ENCODE data around the gene SORBS2.

Gene SORBS2

DNA sequence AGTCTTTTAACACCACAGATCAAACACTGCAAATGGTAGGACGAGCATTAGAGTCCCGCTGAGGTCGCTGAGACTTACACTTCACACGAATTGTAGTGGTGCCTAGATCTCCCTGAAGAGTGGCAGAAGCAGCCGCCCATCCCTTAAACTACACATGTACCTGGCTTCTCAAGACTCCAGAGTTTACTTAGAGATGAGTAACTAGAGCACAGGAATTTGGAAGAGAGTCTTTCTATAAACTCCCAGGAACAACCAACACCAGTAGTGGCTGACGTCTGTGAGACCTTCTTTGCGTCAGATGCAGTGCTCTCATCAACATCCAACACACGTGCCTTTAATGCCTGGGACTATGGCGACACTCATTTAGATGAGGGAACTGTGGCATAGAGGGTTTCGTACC, 12.6 kb downstream of the SORBS2 start:
- no peak for DNase-seq

DNA sequence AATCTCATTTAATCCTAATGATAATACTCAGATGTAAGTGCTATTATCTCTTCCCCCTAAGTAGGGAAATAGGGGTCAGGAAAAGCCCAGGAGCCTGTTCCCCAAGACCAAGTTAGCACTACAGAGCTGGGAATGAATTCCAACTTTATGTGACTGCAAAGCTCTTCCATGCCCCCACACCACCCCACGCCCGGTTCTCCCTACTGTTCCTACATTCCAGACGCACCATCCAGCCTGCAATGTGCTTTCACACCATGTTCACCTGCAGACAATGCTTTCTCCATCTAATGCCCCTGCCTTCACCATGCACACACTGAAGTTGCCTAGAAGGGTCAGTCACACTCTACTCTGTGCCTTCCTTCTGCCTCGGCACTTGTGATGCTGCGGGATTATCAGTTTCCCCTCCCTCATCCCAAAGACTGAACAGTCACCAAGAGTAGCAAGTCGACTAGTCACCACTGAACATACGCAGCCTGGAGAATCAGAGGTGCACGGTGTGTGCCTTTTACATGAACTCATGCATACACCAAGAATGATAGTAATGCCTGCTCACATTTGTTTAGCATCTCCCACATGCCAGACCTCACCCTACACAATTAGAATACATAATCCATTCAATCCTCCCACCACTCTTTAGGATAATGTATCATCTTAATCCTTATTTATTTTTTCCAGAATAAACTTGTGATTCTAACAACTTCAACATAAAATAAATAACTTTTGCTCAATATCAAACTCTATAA, 14.2 kb downstream of the SORBS2 start:
- DNase-seq = no peak

DNA sequence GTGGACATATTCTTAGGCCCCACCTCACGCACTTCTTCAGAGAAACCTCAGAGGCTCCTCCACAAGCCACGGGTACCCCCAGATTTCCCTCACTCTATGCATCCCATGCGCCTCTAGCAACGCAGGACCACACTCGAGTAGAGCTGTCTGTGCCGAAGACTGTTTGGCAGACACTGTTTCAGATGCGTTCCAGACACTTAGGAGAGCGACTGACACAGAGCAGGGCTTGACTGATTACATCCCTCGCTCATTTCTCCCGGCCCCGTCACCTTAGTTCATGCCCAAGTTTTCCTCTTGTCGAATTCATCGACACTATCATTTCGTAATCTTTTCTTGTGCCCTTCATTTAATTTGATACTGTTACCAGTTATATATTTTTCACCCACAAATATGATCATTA, 15.0 kb downstream of the SORBS2 start:
- DNase-seq = no peak

DNA sequence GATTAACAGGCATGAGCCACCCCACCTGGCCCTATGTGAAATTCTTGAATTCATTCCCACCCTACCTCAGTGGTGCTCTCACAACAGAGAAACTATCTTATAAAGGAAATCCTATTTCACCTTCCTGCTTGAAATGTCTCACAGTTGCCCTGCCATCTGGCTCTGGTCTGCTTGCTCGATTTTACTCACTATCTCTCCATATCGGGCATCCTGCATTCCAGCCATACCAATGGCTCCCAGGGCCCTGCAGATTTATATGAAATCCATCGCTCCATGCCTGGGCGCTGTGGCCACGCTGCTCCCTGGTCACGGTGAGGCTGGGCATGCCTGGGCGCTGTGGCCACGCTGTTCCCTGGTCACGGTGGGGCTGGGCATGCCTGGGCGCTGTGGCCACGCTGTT, 15.8 kb downstream of the SORBS2 start:
- DNase-seq = no peak

DNA sequence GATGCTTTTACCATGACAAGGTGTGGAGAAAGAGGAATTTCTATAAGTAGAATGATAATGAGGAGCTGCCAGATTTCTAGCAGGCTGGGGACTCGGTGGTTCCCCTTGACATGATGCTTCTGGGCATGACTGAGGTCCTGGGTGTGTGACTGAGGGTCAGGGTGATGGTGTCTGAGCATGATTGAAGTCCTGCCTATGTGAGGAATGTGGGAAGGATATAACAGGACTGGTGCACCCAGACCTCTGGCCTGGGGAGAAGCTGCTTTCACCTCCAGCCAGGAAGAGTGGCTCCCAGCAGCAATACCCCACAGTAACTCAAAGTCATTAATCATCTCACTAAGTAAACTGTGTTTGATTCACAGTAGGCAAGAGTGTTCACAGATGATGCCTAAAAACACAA, 17.4 kb downstream of the SORBS2 start:
- no peak for DNase-seq

DNA sequence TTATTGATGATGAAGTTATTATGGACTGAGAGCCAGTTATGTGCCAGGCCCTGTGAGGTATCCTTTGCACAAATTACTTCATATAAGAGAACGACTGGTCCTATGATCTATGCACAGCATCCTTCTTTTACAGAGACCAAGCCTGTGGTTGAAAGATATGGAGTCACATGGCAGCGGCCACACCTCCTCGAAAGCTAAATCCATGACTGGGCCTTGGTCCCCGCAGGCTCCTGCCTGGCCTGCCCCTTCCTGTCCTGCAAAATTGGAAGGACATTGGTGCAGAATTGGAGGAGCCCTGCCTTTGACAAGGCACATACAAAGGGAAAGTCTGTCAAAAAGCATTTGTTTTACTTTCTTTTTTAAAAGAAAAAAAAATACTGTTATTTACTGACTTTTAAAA, 18.3 kb downstream of the SORBS2 start:
- no peak for DNase-seq

DNA sequence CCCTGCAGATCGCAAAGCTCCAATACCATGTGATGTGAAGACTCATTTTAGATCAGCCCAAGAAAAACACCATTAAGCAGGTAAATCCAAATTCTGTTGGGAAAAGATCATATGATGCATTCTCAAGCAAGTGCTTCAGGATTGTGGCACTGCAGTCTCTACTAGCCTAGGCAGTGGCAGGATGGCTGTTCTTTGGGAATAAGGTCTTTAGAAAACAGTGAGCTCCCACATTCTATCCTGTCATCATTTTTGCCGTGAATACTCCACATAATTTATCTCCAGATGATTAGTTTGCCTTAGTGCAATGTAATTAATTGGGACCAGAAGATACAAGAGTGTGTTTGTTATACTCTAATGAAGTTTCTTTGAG, 18.9 kb downstream of the SORBS2 start:
- no peak for DNase-seq

DNA sequence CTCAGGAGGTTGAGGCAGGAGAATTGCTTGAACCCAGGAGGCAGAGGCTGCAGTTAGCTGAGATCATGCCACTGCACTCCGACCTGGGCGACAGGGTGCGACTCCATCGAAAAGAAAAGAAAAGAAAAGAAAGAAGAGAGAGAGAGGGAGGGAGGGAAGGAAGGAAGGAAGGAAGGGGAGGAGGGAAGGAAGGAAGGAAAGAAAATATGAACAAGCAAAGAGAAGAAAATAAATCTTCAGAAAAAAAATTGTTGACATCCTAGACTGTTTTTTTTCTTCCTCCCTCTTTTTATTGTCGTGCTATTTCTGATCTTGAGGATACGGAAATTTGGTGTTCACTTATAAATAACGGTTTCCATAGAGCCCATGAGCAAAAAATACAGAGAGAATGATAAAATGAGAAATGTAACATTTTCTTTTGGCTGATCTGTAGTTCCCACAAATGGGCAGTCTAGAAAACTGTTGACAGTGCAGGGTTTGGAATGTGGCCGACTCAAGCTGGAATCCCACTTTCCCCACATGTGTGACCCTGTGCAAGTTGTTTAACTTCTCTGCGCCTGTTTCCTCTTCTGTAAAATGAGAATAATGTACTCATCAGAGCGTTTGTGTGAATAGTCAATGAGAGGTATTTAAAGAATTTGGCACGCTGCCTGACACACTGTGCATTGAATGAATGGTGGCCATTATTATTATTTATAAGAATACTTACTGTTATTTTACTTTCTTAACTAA, 19.4 kb downstream of the SORBS2 start:
- DNase-seq = no peak

DNA sequence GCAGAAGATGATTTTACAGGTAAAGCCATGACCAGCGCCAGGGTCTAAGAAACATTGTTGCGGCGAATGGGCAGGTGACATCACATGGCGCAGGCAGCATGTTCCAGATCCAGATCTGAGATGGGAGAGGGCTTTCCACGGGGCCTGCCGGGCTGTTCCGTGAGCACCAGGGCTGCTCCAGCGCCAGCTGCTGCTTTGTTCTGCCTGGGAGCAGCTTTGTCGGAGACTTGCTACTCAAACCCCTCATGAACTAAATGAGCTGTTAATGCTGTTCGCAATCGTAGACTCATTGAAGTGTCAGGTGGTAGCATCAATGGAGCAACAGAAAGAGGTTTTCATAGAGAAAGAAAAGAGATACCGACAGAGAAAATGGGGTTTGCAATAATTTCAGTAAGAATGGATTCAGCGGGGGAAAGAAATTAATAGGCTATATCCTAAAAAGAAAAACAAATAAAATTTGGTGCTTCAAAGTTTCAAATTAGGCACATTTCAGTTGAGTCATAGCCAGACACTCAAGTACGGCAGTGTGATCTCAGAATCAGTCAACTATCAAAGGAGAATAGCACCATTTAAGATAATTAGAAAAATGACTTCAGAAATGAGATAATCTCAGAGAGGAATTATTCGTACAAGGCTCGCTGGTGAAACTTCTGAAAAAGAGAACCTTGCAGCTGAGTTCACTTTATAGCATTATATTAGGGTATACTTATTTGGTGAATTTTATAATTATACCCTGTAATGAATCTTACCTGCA, 23.9 kb downstream of the SORBS2 start:
- peak; percentile 47 for DNase-seq

DNA sequence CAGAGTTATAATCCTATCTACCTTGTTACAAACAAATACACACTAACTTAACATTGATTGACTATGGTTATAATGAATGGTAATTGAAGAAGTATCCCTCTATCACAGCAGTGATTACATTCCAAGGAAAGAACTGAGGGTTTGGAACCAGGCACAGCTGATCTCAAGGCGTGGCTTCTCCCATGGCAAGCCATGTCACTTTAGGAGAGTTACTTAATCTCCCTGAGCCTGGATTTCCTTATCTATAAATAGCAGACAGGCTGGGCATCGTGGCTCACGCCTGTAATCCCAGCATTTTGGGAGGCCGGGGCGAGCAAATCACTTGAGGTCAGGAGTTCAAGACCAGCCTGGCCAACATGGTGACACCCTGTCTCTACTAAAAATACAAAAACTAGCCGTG, 25.6 kb downstream of the SORBS2 start:
- DNase-seq = no peak

DNA sequence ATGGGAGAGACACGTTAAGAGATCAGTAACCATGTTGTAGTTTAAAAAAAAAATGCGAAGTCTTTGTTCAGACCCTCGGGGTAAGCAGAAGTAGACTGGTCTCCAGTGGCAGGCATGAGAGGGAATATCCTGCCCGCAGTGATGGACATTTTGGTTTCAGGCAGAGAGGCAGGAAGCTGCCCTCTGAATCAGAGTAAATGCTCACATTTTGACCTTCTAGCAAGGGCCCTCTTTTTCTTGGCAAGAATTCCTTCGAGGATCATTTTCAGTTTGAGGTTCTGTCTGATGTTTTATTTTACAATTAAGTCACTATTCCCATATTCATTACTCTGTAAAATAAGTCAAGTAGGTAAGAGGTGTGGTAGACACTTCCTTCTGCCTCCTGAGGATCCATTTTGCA, 28.4 kb downstream of the SORBS2 start:
- DNase-seq = no peak

DNA sequence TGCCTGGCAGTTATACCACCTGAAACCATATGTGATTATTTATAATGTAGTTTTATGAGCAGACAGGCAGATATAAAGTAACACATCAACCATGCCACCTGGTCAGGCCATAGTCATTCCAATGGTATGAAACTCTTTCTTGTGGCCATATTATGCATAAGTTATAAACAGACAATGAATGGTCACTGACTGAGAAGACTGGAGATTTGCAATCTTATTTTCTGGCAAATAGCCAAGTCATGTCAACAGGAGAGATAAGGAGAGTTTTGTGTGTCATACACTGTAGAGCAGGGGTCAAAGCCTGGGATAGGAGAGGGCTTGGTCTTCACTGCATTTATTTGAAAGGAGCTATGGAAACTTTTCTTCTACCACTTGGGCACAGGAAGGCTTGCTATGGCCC, 29.5 kb downstream of the SORBS2 start:
- DNase-seq = no peak

DNA sequence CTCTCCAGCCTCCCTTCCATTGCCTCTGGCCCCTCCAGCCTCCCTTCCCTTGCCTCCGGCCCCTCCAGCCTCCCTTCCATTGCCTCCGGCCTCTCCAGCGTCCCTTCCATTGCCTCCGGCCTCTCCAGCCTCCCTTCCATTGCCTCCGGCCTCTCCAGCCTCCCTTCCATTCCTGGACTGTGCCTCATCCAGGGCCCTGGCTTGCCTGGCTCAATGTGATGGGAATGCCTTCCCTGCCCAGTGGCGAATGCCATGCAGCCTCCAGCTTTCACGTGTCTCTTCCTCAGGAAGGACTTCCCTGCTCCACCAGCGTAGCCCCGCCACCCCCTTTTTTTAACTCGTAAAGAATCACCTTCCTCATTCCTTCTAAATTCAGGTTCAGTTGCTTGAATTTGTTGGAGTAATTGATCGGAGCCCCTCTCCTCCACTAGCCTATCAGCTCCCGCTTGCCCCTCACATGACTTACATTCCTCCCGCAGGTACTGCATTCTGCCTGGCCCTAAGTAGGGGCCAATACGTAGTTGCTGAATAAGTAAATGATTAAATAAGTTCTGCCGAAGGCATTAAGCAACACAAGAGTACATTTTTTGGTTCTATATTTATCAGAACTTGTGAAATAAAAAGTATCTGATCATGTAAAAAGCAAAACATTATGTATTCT, 30.3 kb downstream of the SORBS2 start:
- no peak for DNase-seq

DNA sequence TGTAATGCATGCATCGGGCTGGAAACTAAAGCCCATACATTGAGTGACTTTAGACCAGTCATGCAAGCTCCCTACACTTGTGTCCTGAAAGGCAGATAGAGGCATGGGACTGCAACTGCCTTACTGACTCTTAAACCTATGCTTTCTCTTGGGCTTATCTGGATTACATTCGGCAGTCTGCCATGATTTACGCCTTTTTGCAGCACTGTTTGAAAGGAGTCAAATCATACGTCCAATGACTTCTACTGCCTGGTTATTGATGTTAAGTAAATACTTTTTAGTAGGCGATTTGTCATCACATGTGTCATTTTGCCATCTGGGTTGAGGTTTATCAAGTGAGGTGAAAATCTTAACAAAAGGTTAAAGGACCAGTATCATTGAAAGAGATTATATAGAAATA, 31.5 kb downstream of the SORBS2 start:
- DNase-seq = no peak

DNA sequence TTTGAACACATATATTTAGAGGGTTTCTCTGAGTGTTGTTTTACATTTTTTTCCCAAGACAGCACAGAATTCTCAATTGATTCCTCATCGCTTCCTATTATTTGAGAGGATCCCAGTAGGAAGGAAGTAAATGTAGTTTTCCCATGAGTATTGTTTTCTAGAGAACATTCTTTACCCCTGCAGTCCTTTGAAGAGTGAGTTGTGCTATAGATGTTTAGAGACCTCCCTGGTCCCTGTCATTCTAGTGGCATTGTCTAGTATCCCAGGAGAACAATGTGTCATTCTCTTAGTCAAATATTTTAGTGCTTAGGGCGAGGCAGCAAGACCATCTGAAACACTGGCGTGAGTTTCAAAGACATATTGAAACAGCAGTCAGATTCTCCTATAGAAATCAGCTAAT, 32.5 kb downstream of the SORBS2 start:
- no peak for DNase-seq

DNA sequence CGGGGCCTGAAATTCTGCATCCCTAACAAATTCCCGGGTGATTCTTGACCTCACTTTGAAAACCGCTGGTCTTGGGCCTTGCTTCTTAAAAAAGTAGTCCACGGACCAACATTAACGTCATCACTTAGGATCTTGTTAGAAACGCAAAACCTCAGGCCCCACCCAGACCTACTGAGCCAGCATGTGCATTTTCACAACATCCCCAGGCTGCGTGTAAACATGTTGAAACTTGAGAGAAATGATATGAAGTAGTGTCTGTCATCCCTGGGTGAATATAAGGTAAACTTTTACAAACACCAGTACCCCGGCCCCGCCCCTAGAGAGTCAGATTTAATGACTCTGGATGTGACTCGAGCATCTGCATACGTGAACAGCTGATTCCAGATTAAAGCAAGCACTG, 33.7 kb downstream of the SORBS2 start:
- DNase-seq = no peak

DNA sequence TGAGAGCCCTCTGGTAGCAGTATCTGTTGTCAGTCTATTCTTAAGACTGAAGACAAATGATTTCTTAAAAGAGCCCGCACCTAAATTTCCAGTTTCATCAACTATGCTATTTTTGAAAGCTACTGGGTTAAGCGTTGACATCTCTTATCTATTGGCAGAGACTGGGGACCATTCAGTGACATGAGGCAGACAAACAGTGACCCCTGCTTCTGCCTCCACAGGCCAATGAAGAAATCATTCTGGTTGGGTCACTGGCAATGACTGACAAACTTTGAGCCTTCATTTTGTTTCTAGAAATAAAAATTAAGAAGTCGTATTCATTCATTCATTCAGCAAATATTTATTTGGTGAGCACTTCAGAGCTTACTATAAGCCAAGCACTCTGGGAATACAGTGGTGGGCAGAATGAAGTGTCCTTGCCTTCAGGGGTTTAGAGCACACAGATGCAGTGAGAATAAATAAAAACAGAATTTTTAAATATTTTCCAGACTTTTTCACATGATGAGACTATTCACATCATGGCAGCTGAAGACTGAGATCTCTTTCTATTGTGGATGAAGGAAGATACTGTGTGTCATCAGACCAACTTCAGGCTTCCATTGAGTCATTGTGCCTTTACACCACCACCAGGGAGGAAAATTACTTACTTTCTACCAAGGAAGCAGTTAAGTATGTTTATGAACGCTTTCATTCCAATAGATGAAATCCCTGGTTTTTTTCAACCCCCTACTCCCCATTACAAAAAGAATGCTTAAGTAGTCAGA, 36.0 kb downstream of the SORBS2 start:
- no peak for DNase-seq

DNA sequence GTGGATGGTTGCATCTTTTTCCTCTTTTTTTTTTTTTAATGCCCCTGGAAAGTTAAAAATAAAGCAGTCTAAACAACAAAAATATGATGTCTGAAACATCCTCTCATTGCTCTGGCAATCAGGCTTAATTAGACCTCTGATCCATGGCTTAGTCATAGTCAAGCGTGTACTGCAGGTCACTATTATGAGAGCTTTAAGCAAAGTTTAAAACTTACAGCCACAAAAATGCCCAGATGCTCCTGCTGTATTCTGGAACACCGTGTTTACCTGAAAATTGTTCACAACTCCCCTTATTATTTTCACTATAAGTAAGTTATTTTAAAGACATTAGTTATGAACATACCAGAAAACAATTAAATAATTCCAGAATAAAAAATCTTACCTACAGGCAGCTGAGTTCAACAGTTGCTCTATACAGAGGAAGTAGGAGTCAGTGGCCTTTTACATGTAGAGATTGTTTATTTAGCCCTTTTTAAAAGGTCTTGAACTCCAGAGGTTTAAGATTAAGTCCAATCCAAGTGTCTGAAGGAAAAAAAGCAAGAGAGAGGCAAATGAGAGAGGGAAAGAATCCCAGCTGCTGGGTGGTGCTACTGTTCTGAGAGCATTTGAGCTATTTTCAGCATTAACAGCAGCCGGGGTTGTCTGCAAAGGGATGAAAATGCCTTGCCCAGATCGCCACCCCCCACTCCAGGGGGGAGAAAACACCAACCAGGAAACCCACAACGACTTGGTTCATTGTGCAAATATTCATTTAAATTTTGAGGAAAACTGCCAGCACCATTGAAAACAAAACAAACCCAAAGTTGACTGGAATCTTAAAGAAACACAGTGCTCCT, 36.9 kb downstream of the SORBS2 start:
- no peak for DNase-seq

DNA sequence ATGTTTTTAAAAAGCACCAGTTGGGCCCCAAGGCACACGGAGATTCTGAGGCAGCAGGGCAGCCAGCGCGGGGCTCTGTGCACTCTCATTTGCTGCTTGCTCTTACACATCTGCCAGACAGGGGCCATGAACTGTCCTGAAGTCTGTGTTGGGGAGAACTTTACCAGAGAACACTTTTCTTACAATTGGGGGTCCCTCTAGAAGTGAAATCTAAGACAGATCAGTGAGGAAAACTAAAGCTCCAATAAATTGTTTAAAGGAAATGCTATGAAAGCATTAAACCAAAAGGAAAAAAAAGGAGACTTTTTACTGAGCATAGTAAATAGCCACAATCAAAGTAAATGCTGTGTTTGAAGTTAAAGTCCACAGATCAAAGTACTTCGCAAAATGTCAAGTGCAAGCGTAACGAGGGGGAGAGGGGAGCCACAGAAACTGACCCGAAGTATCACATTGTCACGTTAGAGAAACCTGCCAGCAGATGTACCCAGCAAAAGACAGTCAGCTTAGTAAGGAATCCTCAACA, 37.8 kb downstream of the SORBS2 start:
- no peak for DNase-seq

DNA sequence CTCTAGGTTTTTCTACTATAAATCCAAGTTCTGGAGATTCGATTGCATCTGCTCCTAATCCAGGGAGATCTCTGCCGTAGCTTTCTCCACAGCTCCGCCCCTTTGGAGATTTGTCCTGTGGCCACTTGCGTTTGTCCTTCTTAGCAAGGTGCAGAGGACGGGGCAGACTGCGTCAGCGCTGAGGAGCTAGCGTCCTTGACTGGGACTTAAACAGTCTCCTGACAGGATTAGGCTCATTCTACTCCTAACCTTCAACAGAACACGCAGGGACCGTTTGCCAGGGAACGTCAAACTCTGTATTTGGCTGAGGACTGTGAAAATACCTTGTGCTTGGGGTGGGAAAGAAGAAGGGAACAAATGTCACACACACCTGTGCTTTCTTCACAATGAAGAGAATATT, 38.6 kb downstream of the SORBS2 start:
- DNase-seq = no peak

DNA sequence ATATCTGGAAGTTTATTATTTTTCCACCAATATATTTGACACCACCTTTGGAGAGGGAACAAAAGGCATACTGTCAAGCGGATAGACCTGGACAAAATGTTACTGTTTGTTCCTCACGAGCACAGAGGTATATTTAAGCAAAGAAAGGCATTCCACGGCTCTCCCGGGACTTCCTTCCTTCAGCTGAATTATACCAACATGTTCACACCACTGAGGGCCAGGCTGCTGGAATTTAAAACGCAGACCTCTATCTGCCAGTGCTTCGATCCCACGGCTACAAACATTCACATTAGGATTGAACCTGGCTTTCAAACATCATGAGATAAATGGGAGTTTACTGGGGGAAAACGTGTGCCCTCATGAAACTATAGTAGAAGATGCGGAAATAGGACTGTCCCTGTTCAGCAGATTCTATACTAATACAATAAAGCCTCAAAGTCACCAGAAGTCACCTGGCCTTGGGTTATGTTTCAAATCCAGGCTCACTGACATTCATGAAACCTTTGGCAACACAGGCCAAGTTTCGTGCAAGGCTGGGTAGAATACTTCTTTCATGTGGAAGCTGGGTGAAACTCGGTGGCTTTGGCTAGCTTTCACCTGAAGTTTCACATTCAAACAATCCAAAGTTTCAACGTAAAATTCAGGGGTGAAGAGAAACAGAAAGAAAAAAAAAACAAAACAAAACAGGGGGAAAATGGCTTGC, 39.5 kb downstream of the SORBS2 start:
- DNase-seq = no peak
